ENCODE measurements around the gene MMP2.
A peak's percentile ranks its signal among the peaks of the same experiment; 100 is the strongest.

MMP2 gene

DNA sequence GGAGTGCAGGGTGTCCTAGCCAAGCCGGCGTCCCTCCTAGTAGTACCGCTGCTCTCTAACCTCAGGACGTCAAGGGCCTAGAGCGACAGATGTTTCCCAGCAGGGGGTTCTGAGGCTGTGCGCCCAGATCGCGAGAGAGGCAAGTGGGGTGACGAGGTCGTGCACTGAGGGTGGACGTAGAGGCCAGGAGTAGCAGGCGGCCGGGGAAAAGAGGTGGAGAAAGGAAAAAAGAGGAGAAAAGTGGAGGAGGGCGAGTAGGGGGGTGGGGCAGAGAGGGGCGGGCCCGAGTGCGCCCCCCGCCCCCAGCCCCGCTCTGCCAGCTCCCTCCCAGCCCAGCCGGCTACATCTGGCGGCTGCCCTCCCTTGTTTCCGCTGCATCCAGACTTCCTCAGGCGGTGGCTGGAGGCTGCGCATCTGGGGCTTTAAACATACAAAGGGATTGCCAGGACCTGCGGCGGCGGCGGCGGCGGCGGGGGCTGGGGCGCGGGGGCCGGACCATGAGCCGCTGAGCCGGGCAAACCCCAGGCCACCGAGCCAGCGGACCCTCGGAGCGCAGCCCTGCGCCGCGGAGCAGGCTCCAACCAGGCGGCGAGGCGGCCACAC lies at the start of gene MMP2:
TSS of gene MMP2 (plus strand) at position 372 of the 603 bp plus-strand sequence. CDS start 282 bp downstream, outside the sequence.
- no peak for DNase-seq

DNA sequence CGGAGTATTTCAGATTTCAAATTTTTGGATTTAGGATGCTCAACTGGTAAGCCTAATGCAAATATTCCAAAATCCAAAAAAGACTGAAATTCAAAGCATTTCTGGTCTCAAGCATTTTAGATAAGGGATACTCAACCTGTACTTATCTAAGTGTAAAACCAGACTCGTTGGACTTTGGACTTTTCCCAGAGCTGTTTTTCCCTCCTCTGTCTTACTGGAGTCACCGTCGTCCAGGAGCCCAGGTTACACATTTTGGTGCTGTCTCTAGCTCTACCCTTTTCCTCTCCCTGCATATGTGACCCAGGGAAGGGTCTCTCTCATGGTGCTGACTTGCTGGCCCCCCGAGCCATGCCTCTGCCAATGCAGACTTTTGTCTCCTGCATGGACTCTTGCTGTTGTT lies 46.0 kb upstream of the MMP2 start:
- no peak for DNase-seq

DNA sequence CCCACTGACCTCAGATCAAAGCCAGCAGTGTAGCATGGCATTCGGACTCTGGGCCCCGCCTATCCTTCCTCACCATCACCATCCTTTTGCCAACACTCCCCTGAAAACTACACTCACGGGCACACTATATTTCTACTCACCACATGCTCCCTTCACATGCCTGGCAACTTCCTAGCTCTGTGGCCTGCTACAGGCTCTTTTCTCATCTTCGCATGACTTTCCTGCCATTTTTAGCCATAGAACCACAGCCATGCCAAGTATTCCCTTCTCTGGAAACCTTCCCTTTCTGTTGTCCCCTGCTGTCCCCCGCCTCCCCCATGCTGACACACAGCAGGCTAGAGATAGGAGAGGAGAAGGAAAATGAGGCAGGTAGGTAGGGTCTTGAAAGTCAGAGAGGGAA lies 45.5 kb upstream of the MMP2 start:
- no peak for DNase-seq

DNA sequence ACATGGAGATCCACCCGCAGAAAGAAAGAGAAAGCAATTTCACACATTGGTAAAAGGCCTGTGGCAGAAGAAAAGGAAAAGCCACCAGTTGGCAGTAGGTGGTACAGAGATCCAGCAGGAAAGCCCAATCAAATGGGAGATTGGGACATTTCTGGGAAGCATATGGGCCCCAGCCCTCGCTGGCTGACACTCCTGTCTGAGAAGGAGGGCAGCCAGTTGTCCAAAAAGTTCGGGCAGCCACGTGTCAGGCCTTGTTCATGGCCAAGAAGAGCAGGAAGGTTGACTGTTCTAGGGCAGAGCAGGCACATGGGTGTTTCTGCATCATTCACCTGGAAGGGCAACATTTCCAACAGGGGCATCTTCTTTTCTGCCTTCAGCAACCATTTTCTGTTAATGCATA lies 45.0 kb upstream of the MMP2 start:
- DNase-seq = no peak

DNA sequence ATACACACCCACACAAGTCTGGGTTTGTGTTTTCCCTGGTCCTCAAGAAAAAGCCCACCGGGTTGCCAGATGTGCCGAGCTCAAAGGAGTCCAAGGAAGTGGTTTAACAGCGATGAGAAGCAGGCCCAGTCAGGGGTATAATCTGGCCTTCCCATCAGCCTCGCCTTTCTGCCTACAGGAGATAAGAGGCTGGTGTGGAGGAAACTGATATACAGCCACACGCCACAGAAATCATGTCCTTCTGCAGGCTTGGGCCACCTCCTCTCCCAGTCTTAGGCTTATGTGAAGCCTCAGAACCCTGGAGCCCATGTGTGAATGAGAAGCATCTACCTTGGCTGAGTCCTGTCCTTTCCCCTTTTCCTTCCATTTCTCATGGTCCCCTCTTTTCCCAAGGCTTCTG lies 43.6 kb upstream of the MMP2 start:
- no peak for DNase-seq

DNA sequence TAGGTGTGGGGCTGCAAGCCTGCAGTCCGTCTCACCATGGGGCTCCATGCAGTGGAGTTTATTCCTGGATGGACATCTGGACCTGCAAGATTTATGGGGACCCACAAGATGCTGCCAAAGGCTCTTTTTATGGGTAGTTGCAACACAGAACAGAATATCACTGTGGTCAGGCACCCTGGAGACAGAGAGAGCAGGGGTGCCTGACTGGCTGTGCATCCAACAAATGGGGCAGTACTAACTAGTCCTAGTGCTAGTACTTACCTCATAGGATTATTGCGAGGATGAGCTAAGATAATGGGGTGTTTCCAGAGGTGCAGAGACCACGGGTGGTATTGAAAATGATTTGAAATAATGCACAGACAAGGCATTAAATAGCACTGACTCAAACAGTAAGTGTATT lies 42.4 kb upstream of the MMP2 start:
- DNase-seq = no peak

DNA sequence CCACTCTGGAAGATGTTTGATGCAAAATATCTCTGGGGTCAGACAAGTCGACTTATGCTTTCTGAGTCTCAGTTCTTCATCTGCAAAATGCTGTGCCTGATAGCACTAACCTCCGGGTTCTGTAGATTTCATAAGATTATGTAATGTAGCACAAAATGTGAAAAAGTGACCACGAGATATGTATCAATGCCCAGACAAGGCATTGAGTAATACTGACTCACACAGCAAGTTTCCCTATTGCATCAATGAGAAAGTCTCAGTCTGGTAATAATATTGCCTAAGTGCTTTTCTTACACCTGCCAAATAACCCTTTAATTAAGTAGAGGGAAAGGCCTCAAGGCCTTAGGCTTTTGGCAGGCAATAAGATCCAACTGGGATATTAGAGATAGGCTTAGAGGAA lies 41.4 kb upstream of the MMP2 start:
- DNase-seq = no peak

DNA sequence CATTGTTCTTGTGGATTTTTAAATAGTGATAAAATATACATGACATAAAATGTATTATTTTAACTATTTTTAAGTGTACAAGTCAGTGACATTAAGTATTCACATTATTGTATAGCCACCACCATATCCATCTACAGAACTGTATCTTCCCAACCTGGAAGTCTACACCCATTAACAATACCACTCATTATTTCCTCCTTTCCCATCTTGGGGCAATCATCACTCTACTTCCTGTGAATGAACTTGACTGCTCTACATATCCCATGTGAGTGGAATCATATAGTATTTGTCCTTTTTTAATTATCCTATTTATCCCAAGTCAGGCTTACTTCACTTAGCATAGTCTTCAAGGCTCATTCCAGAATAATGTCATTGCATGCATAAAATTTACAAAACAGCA lies 40.7 kb upstream of the MMP2 start:
- DNase-seq = no peak

DNA sequence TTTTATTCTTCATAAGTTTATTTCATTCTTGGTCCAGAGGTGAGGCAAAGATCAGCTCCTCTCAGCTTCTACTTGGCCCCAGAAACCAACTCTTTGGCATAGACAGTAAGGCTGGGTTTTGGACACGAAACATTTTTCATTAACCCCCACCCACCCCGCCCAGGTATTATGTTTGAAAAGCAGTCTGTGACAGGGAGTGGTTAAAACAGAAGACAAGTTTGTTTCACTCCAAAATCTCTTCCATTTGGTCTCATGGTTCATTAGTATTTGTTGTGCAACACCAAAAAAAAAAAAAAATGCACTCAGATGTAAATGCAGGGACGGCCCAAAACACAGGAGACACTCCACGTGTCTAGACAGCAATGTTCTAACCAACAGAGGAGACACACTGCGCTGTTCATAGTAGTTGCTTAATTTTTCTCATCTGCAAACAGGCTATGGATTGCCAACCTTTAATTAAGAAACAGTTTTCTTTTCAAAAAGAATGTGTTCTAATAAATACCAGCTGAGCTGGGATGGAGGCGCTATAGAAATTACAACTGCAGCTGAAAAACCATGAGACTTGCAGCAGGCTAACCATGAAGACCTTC lies 39.8 kb upstream of the MMP2 start:
- no peak for DNase-seq

DNA sequence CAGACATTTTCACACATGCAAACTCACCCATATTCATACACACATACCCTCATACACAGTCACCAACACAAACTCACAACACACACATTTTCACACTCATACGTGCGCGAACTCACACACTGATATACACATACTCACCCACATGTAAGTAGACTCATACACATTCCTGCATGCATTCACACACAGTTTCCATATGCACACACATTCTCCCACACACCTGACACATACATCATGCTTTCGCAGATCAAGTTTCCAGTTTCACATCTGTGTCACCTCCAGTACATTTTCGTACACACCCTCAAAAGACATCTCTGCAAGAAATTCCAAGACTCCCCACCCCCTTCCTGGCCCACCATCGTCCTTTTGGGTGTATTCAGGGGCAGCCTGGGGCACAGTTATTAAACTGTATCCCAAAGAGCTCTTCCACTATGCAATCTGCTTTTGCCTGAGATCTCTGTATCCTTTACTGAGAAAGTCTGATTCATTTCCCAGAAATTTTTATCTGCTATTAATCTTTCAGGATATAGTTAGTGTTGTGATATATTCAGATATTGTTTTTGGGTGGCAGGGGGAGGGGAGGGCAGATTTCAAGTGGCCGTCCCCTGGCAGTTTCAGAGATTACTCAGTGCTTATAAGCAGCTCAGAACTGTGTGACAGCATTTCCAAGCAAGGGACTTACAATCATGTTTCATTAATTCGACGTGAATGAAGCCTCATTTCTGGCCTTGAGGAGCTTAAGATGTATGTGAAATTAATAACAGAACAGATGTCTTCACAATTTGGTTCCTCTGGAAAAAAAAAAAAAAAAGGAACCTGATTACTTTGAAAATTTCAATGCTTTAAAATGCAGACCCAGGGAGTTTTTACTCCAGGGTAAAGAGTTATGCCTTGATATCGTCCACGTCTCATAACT lies 35.3 kb upstream of the MMP2 start:
- no peak for DNase-seq

DNA sequence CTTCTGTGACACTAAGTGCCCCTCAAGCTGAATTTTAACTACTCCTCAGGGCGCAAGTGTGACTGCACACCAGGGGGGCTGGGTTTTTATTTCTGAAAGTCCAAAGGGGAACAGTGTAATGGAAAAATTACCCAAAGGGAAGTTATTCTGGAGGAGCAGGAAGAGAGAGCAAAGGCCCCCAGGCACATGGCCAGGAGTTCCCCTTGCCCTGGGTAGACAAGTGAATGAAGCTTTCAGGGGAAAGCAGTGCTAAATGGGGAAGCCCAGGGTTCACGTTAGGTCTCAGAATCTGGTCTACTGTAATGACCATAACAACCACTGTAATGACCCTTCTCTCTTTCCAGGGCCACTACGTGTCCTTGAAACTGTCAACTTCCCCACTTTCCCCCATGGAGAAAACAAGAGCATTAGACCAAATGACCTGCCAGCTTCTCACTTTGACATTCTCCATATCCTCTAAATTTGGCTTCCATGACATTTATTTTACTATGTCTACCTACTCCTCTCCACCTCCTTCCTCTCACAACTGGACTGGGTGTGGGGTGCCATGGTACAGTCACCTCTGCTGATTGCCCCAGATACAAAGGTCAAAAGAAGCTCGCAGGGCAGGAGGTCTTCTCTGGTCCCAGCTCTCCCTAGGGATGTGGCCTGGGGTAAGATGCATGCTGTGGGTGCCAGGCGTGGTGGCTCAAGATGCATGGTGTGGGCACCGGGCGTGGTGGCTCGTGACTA lies 34.1 kb upstream of the MMP2 start:
- no peak for DNase-seq

DNA sequence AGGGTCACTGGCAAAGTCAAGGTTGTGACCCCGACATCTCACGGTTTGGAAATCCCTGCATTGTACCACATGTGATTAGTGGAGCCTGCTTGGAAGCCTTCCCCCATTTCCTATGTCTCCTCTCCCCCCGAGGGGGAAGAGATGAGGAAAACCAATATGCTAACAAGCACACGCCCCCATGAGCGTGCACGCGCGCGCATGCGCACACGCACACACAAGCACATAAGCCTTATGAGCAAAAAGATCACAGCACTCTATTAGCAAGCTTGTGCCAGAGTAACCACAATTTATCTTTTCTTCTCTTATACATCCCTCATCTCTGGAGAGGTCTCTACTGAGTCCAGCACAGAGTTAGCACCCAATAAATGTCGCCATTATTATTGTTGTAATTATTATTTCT lies 31.8 kb upstream of the MMP2 start:
- DNase-seq = no peak

DNA sequence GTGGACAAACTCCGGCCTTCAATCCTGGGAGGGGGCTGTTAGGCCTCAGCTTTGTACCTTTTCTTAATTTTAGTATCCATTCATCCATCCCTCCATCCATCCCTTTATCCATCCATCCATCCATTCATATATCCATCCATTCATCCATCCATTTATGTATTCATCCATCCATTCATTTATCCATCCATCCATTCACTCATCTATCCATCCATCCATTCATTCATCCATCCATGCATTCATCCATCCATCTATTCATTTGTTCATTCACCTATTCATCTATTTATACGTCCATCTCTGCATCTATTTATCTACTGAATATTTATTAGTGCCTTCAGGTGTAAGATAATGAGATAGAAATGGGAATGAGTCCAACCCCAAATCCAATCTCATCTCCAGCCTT lies 26.0 kb upstream of the MMP2 start:
- no peak for DNase-seq

DNA sequence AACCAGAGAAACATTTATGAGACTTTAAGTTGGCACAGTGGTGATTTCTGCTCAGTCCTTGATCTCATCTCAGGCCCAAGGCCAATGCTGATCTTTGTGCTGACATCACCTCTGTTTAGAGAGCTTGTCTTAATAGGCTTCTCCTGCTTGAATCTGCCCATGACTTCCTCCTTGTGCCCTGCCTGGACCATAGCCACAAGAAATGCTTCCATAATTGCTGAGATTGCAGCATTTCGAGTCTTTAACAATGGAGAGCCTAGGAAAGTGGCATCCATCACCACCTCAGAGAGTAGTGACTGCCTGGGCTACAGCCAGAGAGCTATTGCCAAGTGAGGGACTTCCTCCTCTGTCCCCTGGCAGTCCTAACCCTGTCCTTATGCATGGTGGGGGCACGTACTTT lies 25.1 kb upstream of the MMP2 start:
- DNase-seq = no peak

DNA sequence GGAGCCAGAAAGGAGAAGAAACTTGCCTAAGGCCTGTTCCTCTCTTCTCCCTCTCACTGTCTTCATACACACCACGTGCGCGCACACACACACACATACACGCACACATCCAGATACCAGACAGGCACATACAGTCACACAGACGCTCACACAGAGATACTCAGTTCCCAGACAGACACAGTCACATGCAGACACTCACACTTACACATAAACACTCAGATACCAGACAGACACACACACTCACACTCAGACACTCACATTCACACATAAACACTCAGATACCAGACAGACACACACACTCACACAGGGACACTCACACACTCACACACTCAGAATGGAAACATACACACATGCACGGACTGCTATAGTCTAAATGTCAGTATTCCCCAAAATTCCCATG lies 24.1 kb upstream of the MMP2 start:
- DNase-seq = no peak

DNA sequence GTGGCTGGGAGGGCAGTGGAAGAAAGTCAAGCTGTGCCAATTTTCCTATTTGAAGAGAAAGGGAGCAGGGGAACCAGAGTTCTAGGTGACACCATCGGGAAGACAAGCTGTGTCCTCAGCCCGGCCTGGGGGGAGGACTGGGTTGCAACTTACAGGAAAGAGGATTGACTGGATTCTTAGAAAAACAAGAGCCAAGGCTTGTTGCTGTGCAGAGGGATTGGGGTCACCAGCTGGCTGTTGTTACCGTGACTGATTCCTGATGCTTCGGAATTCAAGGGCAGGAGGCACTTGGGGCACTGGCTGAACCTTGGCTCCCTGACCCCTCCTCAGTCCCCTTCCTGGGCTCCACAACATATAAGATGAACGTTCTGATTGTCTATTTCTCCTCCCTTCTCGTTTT lies 16.8 kb upstream of the MMP2 start:
- no peak for DNase-seq

DNA sequence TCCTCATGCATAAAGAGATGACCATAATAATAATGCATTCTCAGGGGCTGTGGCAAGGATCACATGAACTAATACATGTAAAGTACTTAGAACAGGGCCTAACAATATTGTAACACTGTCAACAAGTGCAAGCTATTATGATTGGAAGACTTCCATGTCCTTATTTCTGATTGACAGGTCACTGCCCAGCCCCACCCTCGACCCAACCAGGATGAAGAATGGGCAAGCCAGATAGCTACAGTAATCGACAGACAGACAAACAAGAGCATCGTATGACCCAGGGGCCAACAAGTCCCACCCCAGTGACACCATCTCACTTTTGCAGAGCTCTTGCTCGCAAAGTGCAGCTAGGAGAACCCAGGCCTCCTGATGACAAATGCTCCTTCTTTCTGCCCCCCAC lies 14.6 kb upstream of the MMP2 start:
- no peak for DNase-seq

DNA sequence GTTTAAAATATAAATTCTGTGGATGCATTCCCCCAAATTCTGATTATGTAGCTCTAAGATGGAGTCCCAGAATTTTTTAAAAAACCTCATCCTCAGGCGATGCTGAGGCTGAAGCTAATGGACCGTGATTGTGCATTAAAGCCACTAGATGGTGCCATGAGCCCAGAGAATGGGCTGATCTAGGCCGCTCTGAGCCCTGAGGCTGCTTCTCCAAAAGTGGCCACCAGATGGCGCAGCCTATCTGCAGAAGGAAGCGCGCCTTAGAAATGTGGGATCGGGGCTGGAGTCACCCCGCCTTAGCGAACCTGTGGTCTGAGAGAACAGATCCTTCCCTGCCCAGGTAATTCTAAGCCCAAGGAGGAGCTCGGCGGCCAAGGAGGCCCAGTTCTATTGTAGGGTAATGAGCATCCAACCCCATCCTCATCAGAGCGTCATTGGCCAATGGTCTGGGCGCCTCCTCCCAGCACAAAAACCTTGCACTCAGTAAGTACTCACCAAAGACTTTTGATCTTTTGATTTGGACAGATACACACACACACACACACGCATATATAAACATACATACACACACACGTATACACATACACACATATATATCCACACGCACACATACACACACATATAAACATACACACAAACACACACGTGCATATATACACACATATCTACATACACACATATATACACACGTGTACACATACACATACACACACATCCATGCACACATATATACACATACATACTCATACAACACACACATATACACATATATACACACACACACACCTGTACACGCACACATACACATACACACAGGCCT lies 13.7 kb upstream of the MMP2 start:
- DNase-seq = peak; percentile 52

DNA sequence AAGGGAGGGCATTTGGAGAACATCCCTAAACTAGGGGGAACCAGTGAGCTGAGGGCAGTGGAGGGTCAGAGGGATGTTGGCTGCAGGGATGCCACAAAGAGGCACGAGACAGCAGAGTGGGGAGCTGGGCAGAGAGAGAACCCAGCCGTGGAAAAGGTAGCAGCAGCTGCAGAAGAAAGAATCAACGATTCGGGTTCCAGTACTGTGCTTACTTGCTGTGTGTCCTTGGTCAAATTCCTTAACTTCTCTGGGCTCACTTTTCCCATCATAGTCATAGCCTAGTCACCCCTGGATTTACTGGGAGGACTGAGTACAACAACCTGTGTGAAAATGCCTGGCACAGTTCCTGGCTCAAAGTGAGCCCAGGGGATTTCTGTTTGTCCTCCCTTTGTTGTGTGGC lies 12.8 kb upstream of the MMP2 start:
- DNase-seq = no peak

DNA sequence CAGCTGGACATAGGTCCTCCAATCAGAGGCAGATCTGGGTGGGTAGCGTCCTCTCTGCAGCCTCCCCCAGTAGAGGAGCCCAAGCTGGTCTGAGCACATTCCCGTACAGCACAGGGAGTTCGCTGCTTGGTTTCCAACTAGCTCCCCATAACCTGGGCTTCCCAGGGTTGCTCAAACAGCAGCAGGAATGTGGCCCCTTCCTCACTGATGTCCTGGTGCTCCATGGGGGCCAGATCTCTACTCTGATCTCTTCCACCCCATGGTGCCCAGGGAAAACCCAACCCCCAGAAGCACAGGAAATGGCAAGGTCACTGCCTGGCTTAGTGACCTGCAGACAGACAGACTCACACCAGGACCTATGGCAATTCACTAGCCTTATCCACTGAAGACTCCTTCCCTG lies 11.1 kb upstream of the MMP2 start:
- DNase-seq = no peak

DNA sequence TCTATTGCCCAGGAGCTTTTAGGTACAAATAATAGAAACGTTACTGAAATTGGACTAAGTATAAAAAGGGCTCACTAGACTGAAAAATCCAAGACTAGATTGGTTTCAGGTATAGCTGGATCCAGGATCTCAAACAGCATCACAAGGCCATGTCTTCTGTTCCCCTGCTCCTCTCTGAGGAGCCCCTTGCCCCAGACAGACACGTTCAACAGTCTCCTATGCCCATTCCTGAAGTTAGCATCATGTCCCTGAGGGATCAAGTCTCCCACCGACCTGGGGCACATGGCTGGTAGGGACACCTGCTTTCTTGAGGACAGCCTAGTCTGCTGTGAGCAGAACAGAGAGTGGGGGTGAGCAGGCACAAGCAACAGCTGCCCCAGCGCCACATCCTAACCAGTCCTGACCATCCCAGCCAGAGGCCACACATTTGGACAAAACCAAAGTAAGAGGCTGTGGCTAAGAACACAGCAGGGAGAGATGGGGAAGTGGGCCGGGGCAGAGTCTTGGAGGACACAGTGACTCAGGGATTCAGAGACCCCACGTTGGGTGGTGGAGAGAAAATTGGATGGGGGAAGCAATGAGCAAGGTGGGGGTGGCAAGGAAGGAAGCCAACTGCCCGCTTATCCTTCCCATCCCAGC lies 10.5 kb upstream of the MMP2 start:
- no peak for DNase-seq

Measured in NK-92 treated with Interleukin-12 subunit alpha and Interleukin-12 subunit beta, amount 100 ng/mL, for 24 hours (cell line).